Activated CD4-positive, alpha-beta T cell treated with anti-CD3 and anti-CD28 coated beads for 1 hour (primary cell): ENCODE measurements around the gene ACTN1.
"Not testable (repeated sequence)": the region's sequence is repeated elsewhere in the genome, so short reads cannot be mapped to it uniquely, and the experiment has no call there.

ENCODE experiments used
- DNase-seq: peaks from one replicate; pipeline ENCODE4 v3.0.0-alpha.2; 2020

ACTN1 gene

DNA sequence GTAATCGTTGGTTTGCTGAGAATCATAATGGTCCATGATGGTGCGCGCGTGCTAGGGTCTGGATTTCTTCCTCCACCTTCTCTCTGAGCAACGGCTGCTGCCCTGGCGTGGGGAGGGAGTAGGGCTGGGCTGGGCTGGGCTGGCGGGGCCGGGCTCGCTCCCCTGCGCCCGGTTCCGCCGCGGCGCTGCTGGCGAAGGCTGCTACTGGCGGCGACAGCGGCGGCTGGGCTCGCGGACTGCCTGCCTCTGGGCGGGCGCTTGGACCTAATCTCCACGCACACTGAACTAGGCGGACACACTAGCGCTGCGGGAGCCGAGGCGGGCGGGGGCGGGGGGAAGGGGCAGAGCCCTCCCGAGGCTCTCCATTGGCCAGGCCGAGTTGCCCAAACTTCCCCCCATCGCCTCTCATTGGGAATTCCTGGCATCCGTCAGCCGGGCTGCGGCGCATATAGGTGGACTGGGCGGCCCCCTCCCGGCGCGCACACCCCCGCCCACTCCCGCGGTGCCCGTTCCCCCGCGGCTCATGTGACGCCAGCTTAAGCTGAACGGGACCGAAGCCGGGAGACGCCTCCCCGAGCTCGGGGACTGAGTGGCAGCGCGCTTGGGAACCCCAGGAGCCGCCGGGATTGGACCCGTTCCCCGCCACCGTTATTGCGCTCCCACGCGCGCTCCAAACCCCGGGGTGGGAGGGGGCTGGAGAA, at the start of gene ACTN1:
Gene ACTN1 (minus strand): TSS at position 282 of the 701 bp plus-strand sequence. CDS start 246 bp downstream, at position 36.
- peak; percentile 35 for DNase-seq

DNA sequence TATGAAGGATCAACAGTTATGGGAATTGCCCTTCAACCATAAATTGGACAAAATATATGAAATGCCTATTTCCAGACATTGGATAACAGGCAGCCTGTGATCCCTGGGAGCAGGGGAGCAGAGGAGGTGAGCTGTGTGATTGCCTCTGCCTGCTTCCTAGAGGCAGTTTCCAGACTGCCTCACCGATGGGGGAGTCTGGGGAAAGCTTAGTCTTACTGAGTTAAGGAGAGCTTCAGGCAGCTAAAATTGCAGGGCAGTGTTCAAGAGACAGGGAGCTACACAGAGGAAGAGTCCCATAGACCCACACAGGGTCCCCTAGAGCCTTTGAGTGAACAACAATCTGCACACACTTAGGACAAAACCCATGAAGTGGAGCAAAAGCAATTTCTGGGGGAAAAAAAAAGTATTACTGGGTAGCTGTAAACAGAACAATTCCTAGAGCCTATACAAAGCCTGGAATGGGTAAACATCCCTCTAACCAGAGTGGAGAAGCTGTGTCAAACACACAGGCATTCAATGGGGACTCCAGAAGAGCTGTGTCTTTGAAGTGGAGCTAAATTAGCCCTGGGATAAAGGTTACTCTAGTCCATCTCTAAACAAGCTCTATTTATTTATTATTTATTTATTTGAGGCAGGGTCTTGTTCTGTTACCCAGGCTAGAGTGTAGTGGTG, 48.3 kb upstream of the ACTN1 start:
- no peak for DNase-seq

DNA sequence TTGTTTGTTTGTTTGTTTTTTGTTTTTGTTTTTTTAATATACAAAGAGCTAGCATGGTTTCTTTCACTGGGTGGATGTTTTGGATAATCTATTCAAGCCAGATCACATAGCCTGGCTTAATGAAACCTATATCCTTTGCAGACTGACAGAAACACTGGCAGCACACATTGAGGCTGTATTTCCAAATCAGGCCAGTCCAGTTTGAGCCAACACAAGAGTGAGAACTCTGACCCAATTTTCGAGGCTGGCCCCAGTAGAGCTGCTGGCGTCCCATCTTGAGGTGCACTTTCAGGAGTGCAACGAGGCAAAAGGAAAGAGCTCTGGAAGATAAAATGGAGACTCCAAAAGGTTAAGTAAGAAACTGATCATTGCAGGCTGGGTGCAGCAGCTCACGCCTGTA, 43.9 kb upstream of the ACTN1 start:
- DNase-seq = no peak

DNA sequence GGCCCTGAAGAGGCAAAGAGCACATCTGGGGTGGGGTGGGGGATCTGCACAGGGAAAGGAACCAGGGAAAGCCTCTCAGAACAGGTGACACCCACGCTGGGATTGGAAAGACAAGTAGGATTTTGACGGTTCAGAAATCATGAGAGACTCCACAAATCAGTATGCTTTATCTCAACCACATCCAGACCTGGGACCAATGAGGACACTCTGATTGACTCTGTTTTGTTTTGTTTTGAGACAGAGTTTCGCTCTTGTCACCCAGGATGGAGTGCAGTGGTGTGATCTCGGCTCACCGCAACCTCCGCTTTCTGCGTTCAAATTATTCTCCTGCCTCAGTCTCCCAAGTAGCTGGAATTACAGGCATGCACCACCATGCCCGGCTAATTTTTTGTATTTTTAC, 43.0 kb upstream of the ACTN1 start:
- not testable (repeated sequence) for DNase-seq

DNA sequence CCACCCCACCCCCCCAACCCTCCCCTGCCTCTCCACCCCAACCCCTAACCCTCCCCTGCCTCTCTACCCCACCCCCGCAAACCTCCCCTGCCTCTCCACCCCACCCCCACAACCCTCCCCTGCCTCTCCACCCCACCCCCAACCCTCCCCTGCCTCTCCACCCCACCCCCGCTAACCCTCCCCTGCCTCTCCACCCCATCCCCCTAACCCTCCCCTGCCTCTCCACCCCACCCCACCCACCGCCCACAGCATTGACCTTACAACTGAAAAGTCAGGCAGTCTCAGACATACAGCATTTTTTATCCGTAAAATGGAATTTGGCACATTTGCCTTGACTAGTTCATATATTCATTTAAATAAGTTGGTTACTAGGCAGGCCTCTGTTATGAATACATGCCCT, 38.6 kb upstream of the ACTN1 start:
- DNase-seq = no peak

DNA sequence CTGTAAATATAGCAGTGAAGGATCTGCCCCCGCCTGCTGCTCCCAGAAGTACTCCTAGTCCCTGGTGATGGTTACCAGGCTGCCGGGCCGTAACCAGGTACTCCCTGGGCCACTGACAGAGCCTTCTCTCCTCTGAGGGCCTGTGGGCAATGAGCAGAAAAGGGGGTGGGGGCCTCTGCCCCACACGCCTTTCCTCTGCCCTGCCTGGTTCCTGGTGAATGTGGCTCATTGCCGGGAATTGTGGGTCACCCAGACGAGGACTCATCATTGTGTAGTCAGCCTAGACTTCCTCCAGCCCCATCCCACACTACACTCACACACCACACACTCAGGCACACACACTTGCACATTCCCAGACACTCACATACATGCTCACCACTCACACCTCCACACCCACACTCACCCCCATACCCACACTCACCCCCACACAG, 35.7 kb upstream of the ACTN1 start:
- no peak for DNase-seq

DNA sequence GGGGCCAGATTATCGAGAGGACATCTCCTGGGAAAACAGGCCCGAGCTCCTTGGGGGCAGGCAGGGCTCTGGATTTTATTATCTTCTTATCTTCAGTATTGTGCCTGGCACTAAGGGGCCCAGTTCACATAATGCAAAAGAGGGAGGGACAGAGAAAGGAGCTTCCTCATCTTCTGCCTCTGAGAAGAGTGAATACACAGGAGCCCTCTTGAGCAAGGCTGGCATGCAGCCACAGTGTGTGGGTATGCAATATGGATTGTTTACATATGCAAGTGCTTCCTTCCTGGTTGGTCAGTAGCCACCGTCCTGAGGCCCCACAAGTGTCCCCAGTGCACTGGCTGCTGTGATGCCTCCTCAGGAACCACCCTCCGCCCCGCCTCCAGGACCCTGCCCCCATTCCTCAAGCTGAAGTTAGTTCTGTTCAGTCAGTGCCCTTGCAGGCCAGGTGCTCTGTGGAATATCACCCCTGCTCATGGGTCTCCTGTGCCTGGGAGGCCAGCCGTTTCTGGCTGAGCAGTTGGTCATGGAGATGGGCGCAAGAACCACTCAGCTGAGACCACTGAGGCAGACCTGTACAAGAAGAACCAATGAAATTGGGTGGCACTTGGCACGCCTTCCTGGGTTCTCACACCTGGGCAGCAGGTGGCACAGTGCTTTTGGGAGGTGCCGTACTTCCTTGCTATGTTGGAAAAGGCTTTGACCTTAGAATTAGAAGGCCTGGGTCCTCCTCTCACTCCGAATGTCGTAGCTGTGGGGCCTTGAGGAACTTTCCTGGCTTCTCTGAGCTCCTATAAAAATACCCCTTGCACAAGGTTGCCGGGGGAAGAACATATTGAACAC, 35.1 kb upstream of the ACTN1 start:
- DNase-seq = no peak

DNA sequence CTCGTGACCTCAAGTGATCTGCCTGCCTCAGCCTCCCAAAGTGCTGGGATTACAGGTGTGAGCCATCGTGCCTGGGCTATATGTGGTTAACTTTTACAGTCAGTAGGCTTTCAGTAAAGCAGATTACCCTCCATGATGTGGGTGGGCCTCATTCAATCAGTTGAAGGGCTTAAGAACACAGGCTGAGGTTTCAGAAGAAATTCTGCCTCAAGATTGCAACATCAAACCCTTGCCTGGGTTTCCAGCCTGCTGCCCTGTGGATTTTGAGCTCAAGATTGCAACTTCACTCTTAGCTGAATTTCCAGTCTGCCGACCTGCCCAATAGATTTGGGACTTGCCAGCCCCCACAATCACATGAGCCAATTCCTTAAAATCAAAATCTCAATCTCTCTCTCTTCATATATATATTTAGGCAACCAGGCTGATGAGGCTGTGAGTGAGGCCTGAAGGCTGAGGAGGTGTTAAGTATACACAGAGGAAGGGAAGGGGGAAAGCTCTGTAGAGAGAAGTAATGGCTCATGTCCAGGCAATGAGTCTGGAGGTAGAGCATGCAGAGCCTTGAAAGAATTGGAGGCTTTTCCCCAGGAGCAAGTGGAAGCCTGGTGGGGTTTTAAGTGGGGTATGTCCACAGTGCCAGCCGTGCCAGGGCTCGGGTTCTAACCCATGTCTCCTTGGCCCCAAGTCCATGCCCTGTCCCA, 33.3 kb upstream of the ACTN1 start:
- DNase-seq = no peak

DNA sequence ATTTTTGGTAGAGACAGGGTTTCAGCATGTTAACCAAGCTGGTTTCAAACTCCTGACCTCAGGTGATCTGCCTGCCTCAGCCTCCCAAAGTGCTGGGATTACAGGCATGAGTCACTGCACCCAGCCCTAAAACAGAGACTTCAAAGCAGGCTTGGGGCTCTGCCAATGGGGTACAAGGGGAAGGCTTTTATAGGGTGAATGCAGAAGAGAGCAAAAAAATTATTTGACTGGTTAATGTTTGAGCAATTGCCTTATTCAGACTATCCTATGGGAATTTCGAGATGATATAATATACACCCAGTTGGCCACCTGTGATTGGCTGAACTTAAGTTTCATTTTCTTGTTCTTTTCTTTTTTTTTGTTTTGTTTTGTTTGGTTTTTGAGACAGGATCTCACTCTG, 31.5 kb upstream of the ACTN1 start:
- DNase-seq = peak; percentile 12

DNA sequence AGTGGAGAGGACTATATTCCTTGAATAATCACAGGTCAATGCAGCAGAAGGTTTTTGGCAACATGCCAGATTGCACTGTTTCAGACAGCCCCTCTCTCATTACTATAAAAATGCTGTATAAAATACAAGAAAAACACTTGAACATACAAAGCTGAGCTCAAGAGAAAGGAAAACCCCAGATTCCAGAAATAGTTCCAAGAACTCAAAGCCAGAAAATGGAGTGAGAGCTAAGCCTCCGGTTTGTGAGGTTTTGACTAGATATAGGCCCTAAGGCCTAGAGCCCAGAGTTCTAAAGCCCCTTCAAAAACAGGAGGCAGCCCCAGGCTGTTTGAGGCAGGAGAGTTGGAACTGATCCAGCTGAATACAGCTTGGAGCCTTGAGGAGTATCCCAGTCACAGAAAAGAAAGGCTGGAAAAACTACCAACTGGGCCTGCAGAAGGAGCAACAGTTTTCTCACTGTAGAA, 29.4 kb upstream of the ACTN1 start:
- DNase-seq = no peak

DNA sequence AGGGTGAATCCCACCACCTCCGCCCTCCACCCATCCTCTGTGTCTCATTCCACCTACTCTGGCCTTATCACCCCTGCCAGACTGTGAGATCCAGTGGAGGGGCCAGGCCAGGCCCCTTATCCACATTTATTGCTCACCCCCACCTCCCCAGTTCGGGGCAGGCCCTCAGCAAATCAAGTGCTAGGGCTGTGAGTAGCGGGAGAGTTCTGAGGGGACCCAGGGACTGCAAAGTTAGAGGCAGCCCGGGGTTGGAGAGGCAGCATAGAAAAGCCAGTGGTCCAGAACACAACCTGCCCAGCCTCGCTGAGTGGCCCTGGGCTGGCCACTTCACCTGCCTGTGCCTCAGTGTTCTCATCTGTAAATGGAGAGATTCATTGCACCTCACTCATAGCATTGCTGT, 27.2 kb upstream of the ACTN1 start:
- DNase-seq = no peak

DNA sequence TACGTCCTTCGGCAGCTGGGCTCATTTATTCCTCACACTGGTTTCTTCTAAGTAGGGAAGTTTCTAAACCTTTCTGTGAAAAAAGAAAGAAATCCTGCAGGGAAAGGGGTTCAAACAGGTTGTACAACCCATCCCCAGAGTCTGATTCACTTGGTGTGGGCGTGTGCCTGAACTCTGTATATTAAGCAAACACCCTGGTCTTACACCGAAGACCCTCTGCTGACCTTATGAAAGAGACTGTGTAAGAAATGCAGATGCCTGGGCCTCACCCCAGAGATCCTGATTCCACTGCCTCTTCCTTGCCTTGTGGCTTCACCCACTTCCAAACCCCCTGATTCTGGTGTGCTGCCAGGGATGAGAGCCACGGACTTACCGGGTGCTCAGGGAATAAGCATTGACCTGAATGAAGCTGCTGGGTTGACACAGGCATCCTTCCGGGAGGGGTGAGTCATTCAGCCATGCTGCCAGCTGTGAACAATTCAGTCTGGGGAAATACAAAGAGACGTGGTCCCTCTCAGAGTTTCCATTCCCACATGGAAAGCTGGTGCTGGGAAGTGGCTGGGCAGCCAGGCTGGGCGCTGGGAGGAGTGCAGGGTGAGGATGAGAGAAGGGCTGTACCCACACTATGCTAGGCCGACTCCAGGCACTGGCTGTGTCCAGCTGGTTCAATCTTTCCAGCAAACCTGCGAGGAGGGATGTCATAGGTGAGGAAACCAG, 26.5 kb upstream of the ACTN1 start:
- DNase-seq = no peak

DNA sequence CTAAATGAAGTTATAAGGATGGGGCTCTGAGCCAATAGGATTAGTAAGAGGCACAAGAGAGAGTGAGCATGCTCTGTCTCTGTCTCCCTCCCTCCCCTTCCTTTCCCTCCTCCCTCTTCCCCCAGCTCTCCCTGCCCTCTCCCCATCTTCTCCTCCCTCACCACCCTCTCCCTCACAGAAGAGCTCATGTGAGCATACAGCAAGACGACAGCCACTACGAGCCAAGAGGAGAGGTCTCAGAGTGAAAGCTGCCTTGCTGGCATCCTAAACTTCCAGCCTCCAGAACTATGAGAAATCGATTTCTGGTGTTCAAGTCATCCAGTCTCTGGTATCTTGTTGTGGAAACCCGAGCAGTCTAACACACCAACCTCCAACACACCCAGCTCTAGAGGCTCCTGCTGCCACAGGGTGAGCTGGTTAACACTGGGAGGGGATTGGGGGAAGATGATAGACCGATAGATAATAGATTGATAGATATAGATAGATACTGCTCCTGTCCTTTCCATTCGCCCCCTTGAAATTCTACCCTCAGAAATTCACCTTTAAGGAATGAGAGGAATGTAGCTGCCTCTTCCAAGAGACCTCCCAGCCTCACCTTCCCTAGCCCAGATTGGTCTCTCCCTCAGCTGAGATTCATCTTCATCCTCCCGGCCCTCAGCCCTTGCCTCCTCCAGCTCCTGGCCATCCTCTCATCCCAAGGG, 25.8 kb upstream of the ACTN1 start:
- DNase-seq = no peak

DNA sequence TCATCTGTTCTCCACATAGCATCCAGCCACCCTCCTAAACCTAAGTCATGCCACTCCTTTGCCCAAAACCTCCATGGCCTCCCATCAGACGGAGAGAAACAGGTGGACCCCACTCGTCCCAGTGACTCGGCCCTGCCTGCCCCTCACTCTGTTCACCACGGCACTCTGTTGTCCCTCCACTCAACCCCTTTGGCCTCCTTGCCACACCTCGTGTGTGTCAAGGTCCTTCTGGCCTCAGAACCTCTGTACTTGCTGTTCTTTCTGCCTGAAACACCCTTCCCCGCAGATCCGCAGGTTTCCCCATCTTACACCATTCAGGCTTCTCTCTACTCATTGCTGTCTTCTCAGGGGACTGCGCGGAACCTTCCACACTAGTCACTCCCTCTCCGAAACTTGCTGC, 24.5 kb upstream of the ACTN1 start:
- DNase-seq = no peak

DNA sequence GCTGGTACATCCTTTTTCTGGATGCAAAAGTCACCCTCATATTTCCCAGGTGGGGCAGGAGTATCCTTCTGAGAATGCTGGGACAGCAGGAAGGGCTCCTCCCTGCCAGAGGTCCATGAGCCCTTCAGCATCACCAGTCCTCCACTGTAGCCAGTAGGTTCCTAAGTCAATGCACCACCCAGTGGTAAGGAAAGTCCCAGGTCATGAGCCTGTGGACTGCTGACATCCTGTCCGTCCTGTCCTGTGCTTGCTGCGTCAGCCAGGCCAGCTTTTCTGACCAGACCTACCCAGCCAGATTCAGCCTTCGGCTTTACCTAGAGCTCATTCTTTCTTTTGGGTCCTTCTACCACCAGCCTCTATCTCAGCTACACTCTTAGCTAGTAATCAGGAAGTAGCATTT, 23.0 kb upstream of the ACTN1 start:
- DNase-seq = no peak

DNA sequence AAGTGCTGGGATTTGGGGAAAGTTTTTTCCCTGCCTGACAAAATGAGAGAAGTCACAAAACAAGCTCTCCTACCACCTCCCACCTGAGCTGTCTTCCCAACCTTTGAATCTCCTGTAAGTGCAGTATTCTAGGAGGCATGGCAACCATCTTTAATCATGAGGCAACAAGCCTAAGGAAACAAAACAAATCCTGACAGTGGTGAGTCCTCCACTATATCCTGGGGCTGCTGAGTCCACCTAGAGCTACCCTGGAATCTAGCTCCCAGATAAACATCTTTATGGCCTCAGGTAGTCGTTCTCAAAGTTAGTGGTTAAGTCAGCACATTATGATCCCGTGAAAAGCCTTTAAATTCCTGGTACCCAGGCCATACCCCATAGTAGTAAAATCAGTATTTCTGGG, 22.3 kb upstream of the ACTN1 start:
- DNase-seq = no peak

DNA sequence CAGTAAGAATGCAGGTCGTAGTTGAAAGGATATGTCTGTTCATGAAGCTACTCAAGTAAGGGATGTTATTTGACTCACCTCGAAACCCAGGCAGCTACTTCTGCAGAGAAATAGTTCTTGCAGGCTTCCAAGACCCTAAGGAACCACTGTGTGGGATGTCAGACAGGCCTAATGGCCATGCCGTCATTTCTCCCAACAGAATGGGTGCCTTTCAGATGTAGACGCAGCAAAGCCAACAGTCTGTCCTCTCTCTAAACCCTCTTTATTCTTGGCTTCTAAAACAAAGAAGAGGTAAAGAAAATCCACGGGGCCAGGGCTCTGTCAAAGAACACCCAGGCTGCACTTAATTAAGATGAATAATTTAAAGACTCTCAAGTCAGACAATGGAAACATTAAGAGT, 19.0 kb upstream of the ACTN1 start:
- DNase-seq = no peak

DNA sequence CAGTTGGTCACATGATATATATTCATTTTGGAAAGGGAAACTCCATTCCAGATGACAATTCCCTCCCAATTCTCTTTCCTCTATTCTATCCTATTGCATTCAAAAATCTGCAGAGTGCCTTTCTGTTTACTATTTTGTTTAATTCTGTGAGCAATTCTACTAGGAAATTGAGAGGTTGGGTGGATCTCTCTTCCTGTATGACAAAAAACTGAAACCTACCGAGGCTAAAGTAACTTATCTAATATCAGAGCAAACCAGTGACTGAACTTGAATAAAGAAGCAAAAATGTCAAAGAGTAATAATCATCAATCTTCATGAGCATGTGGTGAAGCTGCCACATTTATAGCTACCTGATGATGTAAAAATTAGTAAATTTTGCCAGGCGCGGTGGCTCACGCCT, 16.6 kb upstream of the ACTN1 start:
- DNase-seq = no peak

DNA sequence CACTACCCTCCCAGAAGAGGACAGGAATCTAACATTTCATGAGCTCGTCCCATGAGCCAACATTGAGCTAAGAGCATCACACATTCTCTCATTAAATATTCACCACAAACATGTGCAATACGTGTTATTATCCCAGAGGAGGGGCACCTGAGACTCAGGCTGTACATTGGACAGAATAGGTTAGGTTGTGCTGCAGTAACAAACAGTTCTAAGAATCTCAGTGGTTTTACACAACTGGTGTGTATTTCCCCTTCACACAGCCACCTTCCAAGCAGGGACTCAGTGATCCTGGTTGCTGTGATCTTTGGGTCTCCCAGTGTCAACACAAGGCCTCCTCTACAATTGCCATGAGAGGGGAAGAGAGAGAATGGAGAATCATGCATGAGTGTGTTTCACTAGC, 15.0 kb upstream of the ACTN1 start:
- no peak for DNase-seq

DNA sequence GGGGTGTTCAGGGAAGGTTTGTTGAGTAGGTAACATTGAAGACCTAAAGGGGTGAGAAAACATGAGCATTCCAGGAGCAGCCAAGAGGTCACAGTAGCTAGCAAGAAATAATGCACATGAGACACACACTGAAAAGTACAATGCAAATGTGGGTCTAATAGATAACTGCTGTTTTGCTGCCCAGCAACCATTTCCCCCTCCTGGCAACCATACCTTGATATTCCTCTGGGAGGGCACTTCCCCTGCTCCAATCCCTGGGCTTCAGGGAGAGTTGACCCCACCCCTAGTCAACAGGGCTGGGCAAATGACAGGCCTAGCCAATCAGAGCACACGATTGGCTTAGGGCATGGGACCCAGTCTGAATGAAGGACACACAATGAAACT, 8.5 kb upstream of the ACTN1 start:
- DNase-seq = no peak

DNA sequence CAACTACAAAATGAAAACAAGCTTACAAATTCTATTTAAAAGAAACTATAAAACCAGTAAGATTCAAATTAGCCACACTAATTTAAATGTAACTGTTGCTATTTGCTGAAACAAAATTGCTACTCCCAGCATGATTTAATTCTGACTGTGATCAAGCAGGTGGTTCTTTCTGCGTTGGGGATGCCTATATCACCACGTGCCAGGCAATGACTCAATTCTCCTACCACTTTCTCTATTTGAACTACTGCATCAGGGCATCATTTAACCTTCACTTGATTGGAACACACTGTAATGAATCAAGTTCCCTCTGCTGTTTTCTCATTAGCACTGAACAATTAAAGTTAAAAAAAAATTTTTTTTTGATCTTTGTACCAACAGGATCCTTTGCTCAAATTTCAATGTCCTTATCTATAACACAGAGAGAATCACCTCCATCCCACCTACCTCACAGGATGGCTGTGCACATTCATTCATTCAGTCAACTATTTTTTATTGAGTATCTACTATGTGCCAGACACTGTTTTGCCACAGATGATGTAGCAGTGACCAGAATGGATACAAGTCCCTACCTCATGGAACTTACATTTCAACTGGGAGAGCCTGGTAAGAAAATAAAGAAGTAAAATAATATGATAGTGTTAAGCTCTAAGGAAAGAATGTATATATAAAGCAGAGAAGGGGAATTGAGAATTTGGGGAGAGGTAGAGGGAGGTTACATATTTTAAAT, 8.0 kb upstream of the ACTN1 start:
- no peak for DNase-seq
